SU-DHL-6 (cell line): ENCODE data around the gene GRM1.

Experiments used
- H2AFZ ChIP-seq: fragments of 200-600 bp; sonication (generic); 2 replicates; pipeline ENCODE4 v1.6.1; 2014; ENCODE audit warnings: low read depth, mild to moderate bottlenecking, moderate library complexity, mixed read lengths, antibody characterized with exemption, low read length; ENCODE audit not compliant: severe bottlenecking
- H3F3A ChIP-seq: fragments of 200-600 bp; shearing (Covaris generic); 2 replicates; pipeline ENCODE4 v1.6.0; 2016; ENCODE audit warnings: antibody characterized with exemption, mild to moderate bottlenecking; ENCODE audit not compliant: insufficient read depth
- H3K27ac ChIP-seq: fragments of 200-600 bp; sonication (generic); 2 replicates; pipeline ENCODE4 v1.5.1; 2016; ENCODE audit warnings: low read depth, mild to moderate bottlenecking, low read length, moderate library complexity, mixed read lengths
- H3K27me3 ChIP-seq: fragments of 200-600 bp; sonication (generic), shearing (Covaris generic); 2 replicates; pipeline ENCODE4 v1.6.0; 2014; ENCODE audit warnings: mild to moderate bottlenecking, low read length
- H3K36me3 ChIP-seq: fragments of 200-600 bp; sonication (generic); 2 replicates; pipeline ENCODE4 v1.6.1; 2014; ENCODE audit warnings: mild to moderate bottlenecking, low read length, mixed read lengths
- H3K4me2 ChIP-seq: fragments of 300-600, 200-600 bp; shearing (Covaris generic), sonication (generic); 2 replicates; pipeline ENCODE4 v1.6.0; 2014; ENCODE audit warnings: low read length, low read depth, mild to moderate bottlenecking; ENCODE audit not compliant: poor library complexity, severe bottlenecking
- H3K4me3 ChIP-seq: fragments of 200-600 bp; sonication (generic); 2 replicates; pipeline ENCODE4 v1.5.1; 2014; ENCODE audit warnings: antibody characterized with exemption, low read length, mild to moderate bottlenecking, mixed read lengths; ENCODE audit not compliant: insufficient read depth, poor library complexity, severe bottlenecking
- H3K79me2 ChIP-seq: fragments of 200-600 bp; sonication (generic); 2 replicates; pipeline ENCODE4 v1.6.1; 2014; ENCODE audit warnings: mild to moderate bottlenecking, low read length, moderate library complexity; ENCODE audit not compliant: insufficient read depth
- H3K9ac ChIP-seq: fragments of 200-600 bp; sonication (generic); 2 replicates; pipeline ENCODE4 v1.7.0; 2014; ENCODE audit warnings: mild to moderate bottlenecking, low read length
- H3K9me2 ChIP-seq: fragments of 200-600 bp; sonication (generic); replicated peaks from 2 replicates; pipeline ENCODE4 v1.6.1; 2014; ENCODE audit warnings: low read length; ENCODE audit not compliant: insufficient read depth
- H3K9me3 ChIP-seq: fragments of 200-600 bp; sonication (generic); 2 replicates; pipeline ENCODE4 v1.6.1; 2014; ENCODE audit warnings: low read length, mixed read lengths; ENCODE audit not compliant: insufficient read depth
- H4K20me1 ChIP-seq: fragments of 200-600 bp; sonication (generic); 2 replicates; pipeline ENCODE4 v1.6.1; 2014; ENCODE audit warnings: low read depth, mild to moderate bottlenecking, antibody characterized with exemption, low read length, moderate library complexity, mixed read lengths
- EZH2phosphoT487 ChIP-seq: fragments of 200-600 bp; sonication (generic), shearing (Covaris generic); conservative IDR thresholded peaks from 2 replicates; pipeline ENCODE4 v1.6.1; 2018; ENCODE audit warnings: mild to moderate bottlenecking, antibody characterized with exemption, low read length, moderate library complexity, mixed read lengths
- TF ChIP-seq, protein P1 (sequence below): fragments of 200-600 bp; sonication (generic); IDR thresholded peaks from one replicate; pipeline ENCODE4 v1.5.1; 2017; ENCODE audit warnings: antibody characterized with exemption, mild to moderate bottlenecking, low read length, moderate library complexity; ENCODE audit not compliant: insufficient read depth, poor library complexity, severe bottlenecking

GRM1 gene

GRCh38 chr6:146110990-146111389, 82.1 kb downstream of the GRM1 start:
- Histone ChIP-seq H3K9me2 (no peaks in the 10 kb centered on the region), H3F3A (no peaks in the 10 kb centered on the region), H3K27ac (no peak overlapping the region), H3K9me3 (no peaks in the 10 kb centered on the region), H2AFZ (no peak overlapping the region), H3K9ac (no peak overlapping the region), H3K4me2 (no peak overlapping the region), H3K79me2 (no peaks in the 10 kb centered on the region), H3K27me3 (no peaks in the 10 kb centered on the region), H3K36me3 (no peaks in the 10 kb centered on the region), H3K4me3 (no peak overlapping the region), H4K20me1 (no peaks in the 10 kb centered on the region; the same call in 1 of the 2 replicates)
- TF ChIP-seq EZH2phosphoT487 = no peak
- TF ChIP-seq, protein P1, sequence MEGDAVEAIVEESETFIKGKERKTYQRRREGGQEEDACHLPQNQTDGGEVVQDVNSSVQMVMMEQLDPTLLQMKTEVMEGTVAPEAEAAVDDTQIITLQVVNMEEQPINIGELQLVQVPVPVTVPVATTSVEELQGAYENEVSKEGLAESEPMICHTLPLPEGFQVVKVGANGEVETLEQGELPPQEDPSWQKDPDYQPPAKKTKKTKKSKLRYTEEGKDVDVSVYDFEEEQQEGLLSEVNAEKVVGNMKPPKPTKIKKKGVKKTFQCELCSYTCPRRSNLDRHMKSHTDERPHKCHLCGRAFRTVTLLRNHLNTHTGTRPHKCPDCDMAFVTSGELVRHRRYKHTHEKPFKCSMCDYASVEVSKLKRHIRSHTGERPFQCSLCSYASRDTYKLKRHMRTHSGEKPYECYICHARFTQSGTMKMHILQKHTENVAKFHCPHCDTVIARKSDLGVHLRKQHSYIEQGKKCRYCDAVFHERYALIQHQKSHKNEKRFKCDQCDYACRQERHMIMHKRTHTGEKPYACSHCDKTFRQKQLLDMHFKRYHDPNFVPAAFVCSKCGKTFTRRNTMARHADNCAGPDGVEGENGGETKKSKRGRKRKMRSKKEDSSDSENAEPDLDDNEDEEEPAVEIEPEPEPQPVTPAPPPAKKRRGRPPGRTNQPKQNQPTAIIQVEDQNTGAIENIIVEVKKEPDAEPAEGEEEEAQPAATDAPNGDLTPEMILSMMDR = no peak

GRCh38 chr6:146111881-146112450, 83.1 kb downstream of the GRM1 start:
- Histone ChIP-seq H3F3A (no peaks in the 10 kb centered on the region), H3K36me3 (no peaks in the 10 kb centered on the region), H3K79me2 (no peaks in the 10 kb centered on the region), H4K20me1 (no peaks in the 10 kb centered on the region; the same call in 1 of the 2 replicates), H3K27ac (no peak overlapping the region), H3K9me3 (no peaks in the 10 kb centered on the region), H2AFZ (no peak overlapping the region), H3K4me3 (no peak overlapping the region), H3K27me3 (no peaks in the 10 kb centered on the region), H3K9me2 (no peaks in the 10 kb centered on the region), H3K4me2 (no peak overlapping the region), H3K9ac (no peak overlapping the region)
- TF ChIP-seq, protein P1 = no peak
- TF ChIP-seq EZH2phosphoT487 = no peak

DNA sequence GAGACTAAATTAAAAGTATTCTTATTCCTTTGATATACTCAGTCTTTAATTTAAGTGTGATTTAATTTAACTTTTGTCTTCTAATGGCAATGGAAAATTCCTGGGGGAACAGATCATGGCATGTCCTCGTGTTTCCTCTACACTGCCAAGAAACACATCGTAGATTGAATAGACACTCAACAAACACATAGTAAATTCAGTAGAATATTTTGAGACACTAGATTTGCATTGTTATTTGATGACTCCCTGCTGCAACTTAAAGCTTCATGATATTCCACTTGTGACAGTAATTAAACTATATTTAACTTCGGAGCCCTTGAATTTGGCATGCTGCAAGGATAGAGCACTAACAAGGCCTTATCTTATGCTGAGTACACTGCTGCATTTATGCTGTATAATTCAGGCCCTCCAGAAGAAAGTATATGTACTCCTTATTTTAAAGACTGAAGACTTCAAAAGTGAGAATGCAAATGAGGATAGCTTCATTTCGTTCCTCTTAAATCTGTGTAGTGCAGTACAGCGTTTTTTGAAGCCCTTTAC, 84.3 kb downstream of the GRM1 start:
- no peaks in the 10 kb centered on the region for H3K9me3 ChIP-seq
- no peak for TF ChIP-seq EZH2phosphoT487
- TF ChIP-seq, protein P1 = no peak
- H3K4me2 ChIP-seq = no peak overlapping the region
- no peak overlapping the region for H3K4me3 ChIP-seq
- H3K9me2 ChIP-seq = no peaks in the 10 kb centered on the region
- no peak overlapping the region for H3K9ac ChIP-seq
- no peak overlapping the region for H3K27ac ChIP-seq
- no peaks in the 10 kb centered on the region for H3K79me2 ChIP-seq
- H3K36me3 ChIP-seq = no peaks in the 10 kb centered on the region
- H2AFZ ChIP-seq = no peak overlapping the region
- no peaks in the 10 kb centered on the region; the same call in 1 of the 2 replicates for H4K20me1 ChIP-seq
- H3K27me3 ChIP-seq = no peaks in the 10 kb centered on the region
- H3F3A ChIP-seq = no peaks in the 10 kb centered on the region
